K562 (cell line): ENCODE results near the gene ALG12. TPM values are rescaled to one million over a fixed set of nuclear protein-coding genes. Genes with fewer than 3 reads are reported as not detected.

Source experiments
- ATAC-seq: fragments of 200-7000 bp; cut with Tn5 transposase; 3 replicates; pipeline ENCODE4 v1.9.1; 2020; ENCODE audit warnings: moderate library complexity
- BruUV-seq: library from RNA; stranded (reverse); fragments of 400-500 nt; replicated peaks from 2 replicates; lab custom pipeline; 2021; lab: Mats Ljungman, UMichigan
- CTCF ChIA-PET: fragments of 300-600 bp; formaldehyde crosslinking; extraction: SDS; loops from one replicate; lab custom pipeline; 2021; ENCODE audit warnings: low intra/inter-chr PET ratio; lab: Yijun Ruan, JAX
- POLR2A ChIA-PET: fragments of 300-600, 350-650 bp; sonication (Branson Sonifier 250); formaldehyde crosslinking; extraction: SDS; loops from one replicate; lab custom pipeline; 2021; ENCODE audit warnings: antibody characterized with exemption, inconsistent platforms; lab: Yijun Ruan, JAX
- DNase-seq, 4 experiments: peaks; one replicate each; pipeline versions ENCODE4 v3.0.0 to v3.0.0-alpha.2; 2011 to 2018; ENCODE audit warnings: low spot score in 3 of 4, mixed read lengths in 3 of 4; ENCODE audit errors: extremely low read depth in 1 of 4
- FAIRE-seq: peaks from 2 replicates; lab custom pipeline; 2011; peaks lifted over from hg19 to GRCh38; lab: Jason Lieb, UNC
- H2AFZ ChIP-seq: 2 replicates; pipeline ENCODE4 v1.6.0; 2011; ENCODE audit warnings: low read depth, low read length, control low read depth, inconsistent platforms
- H3K27ac ChIP-seq: fragments of 200-600 bp; 3 replicates; pipeline ENCODE4 v1.8.0; 2011; ENCODE audit warnings: low read depth, mild to moderate bottlenecking, control low read depth, inconsistent platforms, low read length, moderate library complexity, mixed read lengths; ENCODE audit errors: extremely low read depth
- H3K27me3 ChIP-seq, 2 experiments: fragments of 300-600 bp in 1 of 2; 2 replicates in 1 of 2; 3 replicates in 1 of 2; pipeline versions ENCODE4 v1.6.0 to v1.8.0; 2011; ENCODE audit warnings: inconsistent platforms in 2 of 2, low read length in 2 of 2, mild to moderate bottlenecking in 1 of 2, mixed read lengths in 1 of 2, moderate library complexity in 1 of 2; ENCODE audit not compliant: control insufficient read depth in 2 of 2, insufficient read depth in 2 of 2
- H3K36me3 ChIP-seq: fragments of 300-600 bp; 3 replicates; pipeline ENCODE4 v1.8.0; 2011; ENCODE audit warnings: mild to moderate bottlenecking, low read length, inconsistent platforms; ENCODE audit not compliant: control insufficient read depth, insufficient read depth
- H3K4me1 ChIP-seq, 2 experiments: fragments of 200-600 bp in 1 of 2; replicated peaks in 1 of 2; 2 replicates in 1 of 2; 3 replicates in 1 of 2; pipeline versions ENCODE4 v1.5.1 to v1.8.0; 2011; ENCODE audit warnings: inconsistent platforms in 2 of 2, low read length in 2 of 2, mild to moderate bottlenecking in 1 of 2, mixed read lengths in 1 of 2, moderate library complexity in 1 of 2; ENCODE audit not compliant: control insufficient read depth in 2 of 2, insufficient read depth in 2 of 2
- H3K4me2 ChIP-seq: 2 replicates; pipeline ENCODE4 v1.6.1; 2011; ENCODE audit warnings: low read length, control low read depth, inconsistent platforms, mixed read lengths; ENCODE audit not compliant: insufficient read depth
- H3K4me3 ChIP-seq: fragments of 200-600 bp; sonication (generic), shearing (Covaris generic); 2 replicates; pipeline ENCODE4 v1.5.1; 2016; ENCODE audit warnings: control low read depth, inconsistent platforms
- H3K79me2 ChIP-seq: fragments of 200-600 bp; 3 replicates; pipeline ENCODE4 v1.8.0; 2011; ENCODE audit warnings: low read length, inconsistent platforms; ENCODE audit not compliant: control insufficient read depth, insufficient read depth
- H3K9ac ChIP-seq, 2 experiments: 2 replicates each; pipeline versions ENCODE4 v1.6.0 to v1.6.1; 2011; ENCODE audit warnings: low read depth in 2 of 2, low read length in 2 of 2, control low read depth in 1 of 2, inconsistent platforms in 1 of 2, mild to moderate bottlenecking in 1 of 2, mixed read lengths in 1 of 2; ENCODE audit not compliant: insufficient read depth in 1 of 2
- H3K9me1 ChIP-seq: one replicate; pipeline ENCODE4 v1.6.0; 2011; ENCODE audit warnings: inconsistent platforms, mild to moderate bottlenecking, low read length, moderate library complexity; ENCODE audit not compliant: control insufficient read depth, insufficient read depth
- H3K9me3 ChIP-seq: replicated peaks from 2 replicates; pipeline ENCODE4 v1.5.1; 2011; ENCODE audit warnings: low read depth, low read length, inconsistent platforms; ENCODE audit not compliant: control insufficient read depth, insufficient read depth
- H4K20me1 ChIP-seq: replicated peaks from 2 replicates; pipeline ENCODE4 v1.6.1; 2011; ENCODE audit warnings: low read length, inconsistent platforms, mixed read lengths; ENCODE audit not compliant: control insufficient read depth, insufficient read depth
- ATF6 ChIP-seq: sonication (generic); formaldehyde crosslinking; IDR thresholded peaks from 2 replicates; pipeline ENCODE4 v1.4.0; 2020; ENCODE audit warnings: mild to moderate bottlenecking, missing genetic modification reagents
- CHAMP1 ChIP-seq: fragments of 450-650 bp; IDR thresholded peaks from 2 replicates; pipeline ENCODE4 v1.6.1; 2016; ENCODE audit warnings: mild to moderate bottlenecking
- GATA2 ChIP-seq: sonication (generic); formaldehyde crosslinking; IDR thresholded peaks from 2 replicates; pipeline ENCODE4 v1.4.0; 2020; ENCODE audit warnings: mild to moderate bottlenecking, missing genetic modification reagents
- NKRF ChIP-seq: fragments of 450-650 bp; IDR thresholded peaks from 2 replicates; pipeline ENCODE4 v1.6.1; 2016; ENCODE audit warnings: borderline replicate concordance
- SAFB ChIP-seq: fragments of 200-400 bp; formaldehyde crosslinking; IDR thresholded peaks from 2 replicates; pipeline ENCODE4 v1.6.1; 2017; ENCODE audit warnings: low read depth, low read length, borderline replicate concordance
- SIN3B ChIP-seq: fragments of 450-650 bp; IDR thresholded peaks from 2 replicates; pipeline ENCODE4 v1.6.1; 2017; ENCODE audit warnings: low read depth, mild to moderate bottlenecking, moderate library complexity
- ZFP30 ChIP-seq: fragments of 250-450 bp; sonication (Bioruptor Pico); IDR thresholded peaks from 2 replicates; pipeline ENCODE4 v1.8.0; 2022; ENCODE audit warnings: moderate library complexity, mild to moderate bottlenecking, inconsistent platforms, borderline replicate concordance
- WGBS: fragments of 100-300 bp; shearing (Covaris generic); methylation state at CpG from one replicate; pipeline ENCODE4 v1.1.6; 2016; ENCODE audit warnings: low coverage, mixed read lengths; ENCODE audit not compliant: insufficient coverage; ENCODE audit errors: missing lambda C conversion rate; 5-methylcytosine and 5-hydroxymethylcytosine counted together
- in situ Hi-C: fragments of 300-500 bp; cut with MboI; formaldehyde crosslinking; loops from 4 replicates; pipeline ENCODE4 v1.15.0; 2018; ENCODE audit warnings: inconsistent platforms, mixed read lengths
- intact Hi-C: fragments of 100-400 bp; cut with micrococcal nuclease; formaldehyde crosslinking; loops from 2 replicates; pipeline ENCODE4 v1.14.2; 2022
- polyA plus RNA-seq, 8 experiments: library from polyadenylated mRNA; depleted of rRNA in 4 of 8; stranded (reverse) in 5 of 8; unstranded in 3 of 8; fragments of >200 nt; fragmentation: Nextera tagmentation in 2 of 8; fragmentation: Illumina TruSeq in 1 of 8; extraction: Ambion mirVana in 2 of 8; extraction: Trizol in 1 of 8; gene quantifications; 2 replicates each; pipeline versions ENCODE4 v1.2.1 to v1.2.3, GENCODE V29; 2011 to 2014; ENCODE audit warnings: inconsistent platforms in 1 of 8, missing spikeins in 1 of 8
- total RNA-seq, 7 experiments: library from RNA; depleted of rRNA in 6 of 7; stranded (reverse); fragments of >200 nt in 6 of 7; fragmentation: Illumina TruSeq in 2 of 7; extraction: Trizol in 2 of 7; gene quantifications; 2 replicates each; pipeline versions ENCODE4 v1.2.1 to v1.2.3, GENCODE V29; 2011 to 2021; ENCODE audit warnings: low replicate concordance in 1 of 7

Gene ALG12
- total and polyA plus RNA-seq, 9 of the 15 experiments (the other 6 are each of a cell fraction or from before 2014, with no cell fraction given) = 0.20 to 8.5 (median 3.4) TPM

GRCh38 chr22:49927483-49928184 is 9.4 kb upstream of the ALG12 start:
- H3K4me2 ChIP-seq = no peak overlapping the region
- TF ChIP-seq SIN3B = no peak
- H3K4me1 ChIP-seq = peaks cover 2 to 35% of the 10 kb centered on the region in 2 experiments; a peak in 3 of 5 replicates
- no peak overlapping the region for H3K4me3 ChIP-seq
- 0 out of 3 replicates have a peak, but pooled peaks cover 2% of the 10 kb centered on the region for H3K36me3 ChIP-seq
- no peaks in the 10 kb centered on the region for H3K9me3 ChIP-seq
- POLR2A ChIA-PET = interaction anchor here (0.7 kb wide), 2 partner anchors 10 to 99 kb away, joined by 3 read pairs; no protein-coding TSS in a partner anchor
- intact Hi-C loops = no loop called here
- CTCF ChIA-PET = interaction anchor here (1.8 kb wide), 1 partner anchor 160 kb away, joined by 5 read pairs; no protein-coding TSS in a partner anchor
- 75% methylated on average over 13 of the region's 26 CpGs for WGBS
- H3K79me2 ChIP-seq = no peaks in the 10 kb centered on the region
- no peak for DNase-seq
- ATAC-seq = no peak
- BruUV-seq = no TSS peak
- FAIRE-seq = no peak
- no peak overlapping the region for H3K9ac ChIP-seq
- H3K9me1 ChIP-seq = no peaks in the 10 kb centered on the region
- no peaks in the 10 kb centered on the region for H4K20me1 ChIP-seq
- H2AFZ ChIP-seq = no peak overlapping the region
- H3K27ac ChIP-seq = no peak overlapping the region
- in situ Hi-C loops = no loop called here
- no peaks in the 10 kb centered on the region for H3K27me3 ChIP-seq

GRCh38 chr22:49926916-49927315 is 8.7 kb upstream of the ALG12 start:
- ChIA-PET CTCF (interaction anchor here (1.8 kb wide), 1 partner anchor 160 kb away, joined by 5 read pairs; no protein-coding TSS in a partner anchor), POLR2A (interaction anchor here (0.7 kb wide), 1 partner anchor 100 kb away, joined by 3 read pairs; no protein-coding TSS in a partner anchor)
- ATAC-seq (no peak), FAIRE-seq (no peak), DNase-seq (no peak)
- Histone ChIP-seq H3K9me1 (no peaks in the 10 kb centered on the region), H2AFZ (no peak overlapping the region), H3K9me3 (no peaks in the 10 kb centered on the region), H3K27ac (no peak overlapping the region), H3K36me3 (0 out of 3 replicates have a peak, but pooled peaks cover 2% of the 10 kb centered on the region), H3K4me3 (no peak overlapping the region), H3K27me3 (no peaks in the 10 kb centered on the region), H3K4me1 (peaks cover 2 to 35% of the 10 kb centered on the region in 2 experiments; a peak in 3 of 5 replicates), H3K4me2 (no peak overlapping the region), H3K9ac (no peak overlapping the region), H3K79me2 (no peaks in the 10 kb centered on the region), H4K20me1 (no peaks in the 10 kb centered on the region)
- WGBS = 96% methylated on average over 4 of the region's 18 CpGs
- intact Hi-C loops = no loop called here
- in situ Hi-C loops = no loop called here
- BruUV-seq = no TSS peak
- no peak for TF ChIP-seq ZFP30 (CRISPR knock-in tag)
- TF ChIP-seq CHAMP1 = no peak
- no peak for TF ChIP-seq SAFB
- no peak for TF ChIP-seq ATF6
- TF ChIP-seq NKRF = no peak
- no peak for TF ChIP-seq GATA2 (CRISPR knock-in tag)
